Cerebellar cortex (tissue), 1 donor: ENCODE results near the gene P2RY13.
A peak's percentile ranks its signal among the peaks of the same experiment; 100 is the strongest.

ENCODE experiments used
- DNase-seq: peaks from one replicate; pipeline ENCODE4 v3.0.0-alpha.2; 2015; ENCODE audit warnings: low spot score

P2RY13 gene

GRCh38 chr3:151329363-151329762 is at the start of gene P2RY13:
TSS of gene P2RY13 (minus strand) at chr3:151329549. CDS start at chr3:151329528, 21 bp downstream.
- no peak for DNase-seq

GRCh38 chr3:151377768-151378385 is 48.5 kb upstream of the P2RY13 start:
- no peak for DNase-seq

- no peak for DNase-seq
Observed at GRCh38 chr3:151372063-151372820, 42.9 kb upstream of the P2RY13 start.

GRCh38 chr3:151371526-151371925 is 42.2 kb upstream of the P2RY13 start:
- no peak for DNase-seq

GRCh38 chr3:151367448-151367847 is 38.1 kb upstream of the P2RY13 start:
- DNase-seq = no peak

- no peak for DNase-seq
Observed at GRCh38 chr3:151366993-151367392, 37.6 kb upstream of the P2RY13 start.

- DNase-seq = no peak
Observed at GRCh38 chr3:151362751-151363174, 33.4 kb upstream of the P2RY13 start.

GRCh38 chr3:151357463-151357850 is 28.1 kb upstream of the P2RY13 start:
- no peak for DNase-seq

- DNase-seq = no peak
Observed at GRCh38 chr3:151356794-151357462, 27.6 kb upstream of the P2RY13 start.

GRCh38 chr3:151351648-151352047 is 22.3 kb upstream of the P2RY13 start:
- DNase-seq = no peak

- DNase-seq = no peak
Observed at GRCh38 chr3:151351219-151351618, 21.9 kb upstream of the P2RY13 start.

- DNase-seq = no peak
Observed at GRCh38 chr3:151350656-151351055, 21.3 kb upstream of the P2RY13 start.

GRCh38 chr3:151347432-151347831 is 18.1 kb upstream of the P2RY13 start:
- no peak for DNase-seq

GRCh38 chr3:151346292-151346691 is 16.9 kb upstream of the P2RY13 start:
- no peak for DNase-seq

- no peak for DNase-seq
Observed at GRCh38 chr3:151345859-151346258, 16.5 kb upstream of the P2RY13 start.

GRCh38 chr3:151331696-151332095 is 2.3 kb upstream of the P2RY13 start:
- no peak for DNase-seq

GRCh38 chr3:151330899-151331298 is 1.6 kb upstream of the P2RY13 start:
- DNase-seq = no peak

GRCh38 chr3:151330379-151330778 is 1.0 kb upstream of the P2RY13 start:
- no peak for DNase-seq

- DNase-seq = peak; percentile 10
Observed at GRCh38 chr3:151328298-151328995, 902 bp downstream of the P2RY13 start.

GRCh38 chr3:151327571-151328198 is 1.7 kb downstream of the P2RY13 start:
- DNase-seq = peak; percentile 13

GRCh38 chr3:151322511-151322910 is 6.8 kb downstream of the P2RY13 start:
- DNase-seq = no peak

- DNase-seq = no peak
Observed at GRCh38 chr3:151321526-151321925, 7.8 kb downstream of the P2RY13 start.
